Measurements from ENCODE around the gene LRRFIP2. TPM values are rescaled to one million over a fixed set of nuclear protein-coding genes. Genes with fewer than 3 reads are reported as not detected.

Gene LRRFIP2
- total and polyA plus RNA-seq, 12 donors, result 34.2 to 161 (median 46.2) TPM

GRCh38 chr3:37179144-37179967 is 5.0 kb upstream of the LRRFIP2 start:
- intact Hi-C loops (cut with DNase I), result no loop called here
- TF ChIP-seq POLR2A (IDR thresholded peaks at IDR 0.05), result no peak
- no peak for TF ChIP-seq CTCF (IDR thresholded peaks at IDR 0.05)
- Histone ChIP-seq H3K27ac (no peak overlapping the region), H3K27me3 (no peaks in the 10 kb centered on the region), H3K4me3 (no peak overlapping the region), H3K36me3 (replicated peaks in 1 of 2) (no peaks in the 10 kb centered on the region), H3K9me3 (replicated peaks in 1 of 3) (no peaks in the 10 kb centered on the region), H3K4me1 (replicated peaks in 1 of 2) (peaks cover 0 to 49% of the 10 kb centered on the region in 2 donors)
- 74 to 83% (median 78%) methylated on average over 2 of the region's 2 CpGs for WGBS, 4 donors
- DNase-seq, result no peak

DNA sequence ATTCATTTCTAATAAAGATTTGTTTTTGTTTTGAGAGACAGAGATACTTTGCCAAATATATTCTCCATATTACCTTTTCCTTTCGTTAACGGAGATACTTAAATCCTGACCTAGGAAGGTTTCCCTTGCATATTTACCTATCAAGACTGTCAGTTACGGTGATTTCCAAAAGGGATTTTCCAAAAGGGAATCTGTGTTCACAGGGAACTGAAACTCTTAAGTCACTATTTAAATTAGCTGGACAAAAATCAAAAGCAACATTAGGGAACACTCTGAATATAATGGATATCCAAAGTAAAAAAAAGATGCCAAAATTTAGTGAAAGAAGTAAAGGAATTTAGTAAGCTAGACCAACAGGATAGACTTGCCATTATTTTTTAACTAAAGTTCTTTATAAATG is 576 bp downstream of the LRRFIP2 start:
- no peak for DNase-seq
- peaks cover 6 to 49% of the 10 kb centered on the region in 2 donors for H3K4me1 ChIP-seq (replicated peaks in 1 of 2)
- no peaks in the 10 kb centered on the region for H3K9me3 ChIP-seq (replicated peaks in 1 of 3)
- no peak for TF ChIP-seq CTCF (IDR thresholded peaks at IDR 0.05)
- no peak for TF ChIP-seq POLR2A (IDR thresholded peaks at IDR 0.05)
- peak overlapping the region in 1 of 4 donors; percentile 83 for H3K4me3 ChIP-seq
- WGBS, 4 donors, result 40 to 62% (median 54%) methylated on average over 3 of the region's 3 CpGs
- H3K36me3 ChIP-seq (replicated peaks in 1 of 2), result peaks cover 0 to 17% of the 10 kb centered on the region in 2 donors
- intact Hi-C loops (cut with DNase I), result no loop called here
- no peak overlapping the region for H3K27ac ChIP-seq
- H3K27me3 ChIP-seq, result no peaks in the 10 kb centered on the region

GRCh38 chr3:37171144-37171543 is 3.2 kb downstream of the LRRFIP2 start:
- 56 to 78% (median 69%) methylated on average over 4 of the region's 4 CpGs for WGBS, 4 donors
- intact Hi-C loops (cut with DNase I), result no loop called here
- H3K36me3 ChIP-seq (replicated peaks in 1 of 2), result peaks cover 0 to 17% of the 10 kb centered on the region in 2 donors
- H3K4me1 ChIP-seq (replicated peaks in 1 of 2), result peaks cover 6 to 30% of the 10 kb centered on the region in 2 donors
- no peak for TF ChIP-seq POLR2A (IDR thresholded peaks at IDR 0.05)
- TF ChIP-seq CTCF (IDR thresholded peaks at IDR 0.05), result no peak
- no peaks in the 10 kb centered on the region for H3K9me3 ChIP-seq (replicated peaks in 1 of 3)
- no peaks in the 10 kb centered on the region for H3K27me3 ChIP-seq
- no peak overlapping the region for H3K4me3 ChIP-seq
- no peak for DNase-seq
- no peak overlapping the region for H3K27ac ChIP-seq

DNA sequence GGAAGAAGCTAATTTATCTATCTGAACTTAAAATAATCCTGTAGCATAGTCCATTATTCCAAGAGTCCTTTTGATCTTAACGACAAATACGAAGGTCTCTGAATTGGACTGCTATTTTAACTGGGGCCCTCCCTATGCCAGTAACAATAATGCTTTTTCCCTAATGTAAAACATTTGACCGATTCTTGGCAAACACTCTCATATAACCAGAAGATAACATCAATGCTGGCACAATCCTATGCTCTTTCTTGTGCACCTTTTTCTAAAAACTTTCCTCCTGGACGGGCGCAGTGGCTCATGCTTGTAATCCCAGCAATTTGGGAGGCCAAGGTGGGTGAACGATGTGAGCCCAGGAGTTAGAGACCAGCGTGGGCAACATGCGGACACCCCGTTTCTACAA is 3.9 kb downstream of the LRRFIP2 start:
- DNase-seq, result no peak
- intact Hi-C loops (cut with DNase I), result no loop called here
- peaks cover 6 to 30% of the 10 kb centered on the region in 2 donors for H3K4me1 ChIP-seq (replicated peaks in 1 of 2)
- no peaks in the 10 kb centered on the region for H3K9me3 ChIP-seq (replicated peaks in 1 of 3)
- no peak overlapping the region for H3K27ac ChIP-seq
- H3K4me3 ChIP-seq, result no peak overlapping the region
- peaks cover 0 to 17% of the 10 kb centered on the region in 2 donors for H3K36me3 ChIP-seq (replicated peaks in 1 of 2)
- no peak for TF ChIP-seq CTCF (IDR thresholded peaks at IDR 0.05)
- no peak for TF ChIP-seq POLR2A (IDR thresholded peaks at IDR 0.05)
- H3K27me3 ChIP-seq, result no peaks in the 10 kb centered on the region
- 83 to 89% (median 86%) methylated on average over 9 of the region's 9 CpGs for WGBS, 4 donors
